ENCODE measurements around the gene ABAT. TPM values are rescaled to one million over a fixed set of nuclear protein-coding genes. Genes with fewer than 3 reads are reported as not detected.
A peak's percentile ranks its signal among the peaks of the same experiment; 100 is the strongest.
"Not testable (repeated sequence)": the region's sequence is repeated elsewhere in the genome, so short reads cannot be mapped to it uniquely, and the experiment has no call there.

Gene ABAT
- total RNA-seq, 2 donors from 2014 or later: 4.8 to 10.4 TPM

DNA sequence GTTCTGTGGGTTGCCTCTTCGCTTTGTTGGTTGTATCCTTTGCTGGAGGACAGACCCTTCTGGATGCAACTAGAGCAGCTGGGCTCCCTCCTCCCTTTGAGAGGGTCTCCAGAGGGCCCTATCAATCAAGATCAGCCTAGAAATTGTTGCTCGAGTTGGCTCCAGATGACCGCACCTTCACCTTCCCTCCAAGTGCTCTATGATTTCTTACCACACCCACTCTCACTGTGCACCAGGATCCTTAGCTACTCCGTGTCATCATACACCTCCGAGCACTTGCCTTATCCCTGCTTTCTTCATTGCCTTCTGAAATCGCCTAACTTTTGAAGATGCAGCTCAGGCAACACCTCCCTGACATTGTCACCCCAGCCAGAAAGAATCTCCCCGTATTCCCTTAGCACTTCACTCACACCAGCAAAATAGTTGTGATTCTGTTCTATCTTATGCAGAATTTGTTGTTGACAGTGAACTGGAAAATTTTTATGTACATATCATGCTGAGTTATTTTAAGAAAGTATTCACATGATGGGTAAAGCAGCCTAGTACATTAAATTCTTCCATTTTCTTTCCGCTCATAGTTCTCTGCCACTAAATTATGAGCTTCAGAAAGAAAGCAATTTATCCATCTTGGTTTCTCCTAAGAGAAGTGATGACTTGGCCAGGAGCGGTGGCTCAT is 52.9 kb downstream of the ABAT start:
- no peaks in the 10 kb centered on the region for H3K36me3 Mint-ChIP-seq (ENCODE audit: low read depth)
- H3K4me1 Mint-ChIP-seq: peaks cover 8% of the 10 kb centered on the region
- H3K27ac Mint-ChIP-seq: no peak overlapping the region
- H3K4me3 Mint-ChIP-seq: no peak overlapping the region
- no peaks in the 10 kb centered on the region for H3K9me3 Mint-ChIP-seq
- no peak for ATAC-seq (replicated peaks)
- H3K27me3 Mint-ChIP-seq: no peaks in the 10 kb centered on the region

DNA sequence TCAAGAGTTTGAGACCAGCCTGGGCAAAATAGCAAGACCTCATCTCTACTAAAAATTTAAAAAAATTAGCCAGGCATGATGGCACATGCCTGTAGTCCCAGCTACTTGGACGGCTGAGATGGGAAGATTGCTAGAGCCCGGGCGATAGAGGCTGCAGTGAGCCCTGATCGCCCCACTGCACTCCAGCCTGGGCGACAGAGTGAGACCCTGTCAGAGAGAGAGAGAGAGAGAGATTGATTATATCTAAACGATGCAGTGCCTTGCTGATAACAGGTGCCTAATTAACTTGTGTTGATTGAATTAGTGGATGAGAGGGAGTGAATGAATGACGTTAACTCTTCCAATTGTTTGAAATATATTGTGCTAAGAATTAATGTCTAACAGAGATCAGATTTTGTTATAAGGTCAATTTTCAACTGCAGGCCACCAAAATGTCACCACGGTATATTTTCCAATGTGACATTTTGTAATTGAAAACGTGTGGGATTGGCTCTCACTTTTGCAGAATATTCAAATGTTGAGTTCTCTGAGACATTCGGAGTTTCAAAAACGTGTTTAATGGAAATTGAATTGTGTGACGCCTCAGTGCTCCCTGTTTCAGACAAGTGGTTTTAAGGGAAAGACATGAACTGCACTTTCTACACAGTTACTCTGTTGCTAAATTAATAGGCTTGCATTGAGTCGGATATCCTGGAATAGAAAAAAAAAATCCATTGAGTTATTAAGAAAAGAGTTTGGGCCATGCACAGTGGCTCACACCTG is 53.6 kb downstream of the ABAT start:
- H3K4me3 Mint-ChIP-seq: no peak overlapping the region
- no peaks in the 10 kb centered on the region for H3K27me3 Mint-ChIP-seq
- H3K9me3 Mint-ChIP-seq: no peaks in the 10 kb centered on the region
- peak overlapping the region; percentile 8 for H3K27ac Mint-ChIP-seq
- peak; percentile 53 for ATAC-seq (replicated peaks)
- peaks cover 8% of the 10 kb centered on the region for H3K4me1 Mint-ChIP-seq
- H3K36me3 Mint-ChIP-seq (ENCODE audit: low read depth): no peaks in the 10 kb centered on the region

DNA sequence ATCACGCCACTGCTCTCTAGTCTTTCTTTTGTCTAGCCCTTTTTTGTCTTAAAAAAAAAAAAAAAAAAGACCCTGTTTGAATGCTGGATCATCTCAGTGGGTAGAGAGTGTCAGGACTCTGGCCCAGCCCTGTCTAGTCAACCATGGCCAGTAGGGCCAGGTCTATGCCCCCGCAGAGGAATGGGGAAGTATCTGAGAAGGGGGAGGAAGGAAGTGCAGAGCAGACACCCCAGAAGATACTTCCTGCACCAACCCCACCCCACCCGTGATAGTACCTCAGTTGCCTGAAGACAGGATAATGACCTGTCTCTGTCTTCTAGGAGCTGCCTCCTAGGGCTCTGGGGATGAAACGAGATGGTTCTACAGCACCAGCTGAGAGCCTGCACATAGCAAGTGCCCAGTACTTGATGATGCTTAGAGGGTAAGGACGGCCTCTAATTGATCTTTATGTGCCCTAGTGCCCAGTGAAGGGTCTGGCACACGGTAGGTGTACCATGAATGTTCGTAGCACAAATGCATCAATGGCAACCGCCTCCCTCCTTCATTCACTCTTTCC is 55.4 kb downstream of the ABAT start:
- H3K27me3 Mint-ChIP-seq: no peaks in the 10 kb centered on the region
- no peak for ATAC-seq (replicated peaks)
- no peak overlapping the region for H3K4me3 Mint-ChIP-seq
- H3K27ac Mint-ChIP-seq: no peak overlapping the region
- H3K9me3 Mint-ChIP-seq: no peaks in the 10 kb centered on the region
- H3K36me3 Mint-ChIP-seq (ENCODE audit: low read depth): no peaks in the 10 kb centered on the region
- peaks cover 8% of the 10 kb centered on the region for H3K4me1 Mint-ChIP-seq

DNA sequence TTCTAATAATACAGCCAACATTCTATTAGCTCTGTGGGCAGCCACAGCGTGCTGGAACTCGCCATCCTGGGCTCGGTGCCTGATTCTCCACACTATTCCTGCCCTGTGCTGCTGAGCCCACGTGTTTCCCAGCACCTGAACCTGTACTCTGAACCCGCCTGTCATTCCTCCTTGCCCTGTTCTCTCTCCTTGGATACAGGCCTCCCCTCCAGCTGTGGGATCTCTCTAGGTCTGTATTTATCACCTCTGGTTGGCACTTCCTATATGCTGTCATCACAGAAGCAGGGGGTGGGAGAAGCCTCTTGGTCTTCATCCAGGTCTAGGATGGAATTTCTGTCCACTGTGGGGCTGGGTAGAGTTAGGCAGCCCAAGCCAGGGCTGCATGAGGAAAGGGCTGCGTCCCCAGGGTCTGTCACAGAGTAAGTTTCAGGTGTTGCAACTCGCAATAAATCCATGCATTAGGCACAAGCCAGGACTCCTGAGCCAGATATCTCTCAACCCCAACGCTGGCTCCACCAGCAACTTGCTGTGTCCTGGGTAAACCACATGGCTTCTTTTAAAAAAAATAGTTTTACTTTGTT is 56.0 kb downstream of the ABAT start:
- Mint-ChIP-seq H3K4me3 (no peak overlapping the region), H3K27me3 (no peaks in the 10 kb centered on the region), H3K9me3 (no peaks in the 10 kb centered on the region), H3K36me3 (ENCODE audit: low read depth) (no peaks in the 10 kb centered on the region), H3K27ac (no peak overlapping the region), H3K4me1 (peaks cover 8% of the 10 kb centered on the region)
- ATAC-seq (replicated peaks): no peak

DNA sequence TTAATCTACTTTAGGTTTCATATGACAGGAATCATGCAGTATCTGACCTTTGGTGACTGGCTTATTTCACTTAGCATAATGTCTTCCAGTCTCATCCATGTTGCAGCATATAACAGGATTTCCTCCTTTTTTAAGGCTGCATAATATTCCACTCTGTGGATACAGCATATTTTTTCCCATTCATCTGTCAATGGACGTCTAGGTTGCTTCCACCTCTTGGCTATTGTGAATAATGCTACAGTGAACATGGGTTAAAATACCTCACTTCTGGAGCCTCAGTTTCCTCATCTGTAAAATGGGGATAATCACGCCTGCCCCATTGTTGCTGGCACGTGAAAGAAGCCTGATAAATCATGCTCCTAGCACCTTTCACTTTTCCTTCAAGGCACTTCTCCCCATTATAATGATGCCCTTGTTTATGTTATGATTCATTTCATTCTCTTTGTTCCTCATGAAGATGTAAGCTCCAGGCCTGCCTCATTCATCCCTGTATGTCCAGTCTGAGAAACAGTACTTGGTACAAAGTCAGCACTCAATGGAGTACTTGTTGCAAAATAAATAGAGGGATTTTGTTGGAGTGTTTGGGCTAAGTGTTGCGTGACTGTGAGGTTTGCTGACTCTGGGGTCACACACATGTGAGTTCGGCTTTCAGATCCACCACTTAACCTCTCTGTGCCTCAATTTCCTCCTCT is 59.6 kb downstream of the ABAT start:
- ATAC-seq (replicated peaks): no peak
- H3K4me1 Mint-ChIP-seq: no peaks in the 10 kb centered on the region
- H3K27ac Mint-ChIP-seq: no peak overlapping the region

DNA sequence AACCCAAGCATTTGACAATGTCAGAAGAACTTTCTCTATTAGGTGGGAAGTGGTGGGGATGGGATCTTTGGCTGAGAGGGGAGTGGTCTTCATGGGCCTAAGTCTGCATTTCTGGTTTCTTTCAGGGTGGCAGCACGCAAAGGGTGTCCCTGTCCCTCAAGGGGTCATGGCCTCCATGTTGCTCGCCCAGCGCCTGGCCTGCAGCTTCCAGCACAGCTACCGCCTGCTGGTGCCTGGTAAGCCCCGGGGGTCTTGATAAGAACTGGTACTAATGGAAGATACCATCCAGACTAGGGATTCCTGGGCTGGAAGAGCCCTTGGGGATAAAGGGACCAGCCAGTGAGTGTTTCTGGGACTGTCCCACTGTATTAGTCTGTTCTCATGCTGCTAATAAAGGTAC is 61.2 kb downstream of the ABAT start:
- no peak for ATAC-seq (replicated peaks)
- no peak overlapping the region for H3K27ac Mint-ChIP-seq
- H3K9me3 Mint-ChIP-seq: no peaks in the 10 kb centered on the region
- no peak overlapping the region for H3K4me3 Mint-ChIP-seq
- H3K36me3 Mint-ChIP-seq (ENCODE audit: low read depth): no peaks in the 10 kb centered on the region
- H3K4me1 Mint-ChIP-seq: no peaks in the 10 kb centered on the region
- H3K27me3 Mint-ChIP-seq: no peaks in the 10 kb centered on the region

More for the DNA sequence above, 59.6 kb downstream of the ABAT start:
- no peak overlapping the region for H3K4me3 Mint-ChIP-seq
- no peaks in the 10 kb centered on the region for H3K27me3 Mint-ChIP-seq
- H3K36me3 Mint-ChIP-seq (ENCODE audit: low read depth): no peaks in the 10 kb centered on the region
- no peaks in the 10 kb centered on the region for H3K9me3 Mint-ChIP-seq

DNA sequence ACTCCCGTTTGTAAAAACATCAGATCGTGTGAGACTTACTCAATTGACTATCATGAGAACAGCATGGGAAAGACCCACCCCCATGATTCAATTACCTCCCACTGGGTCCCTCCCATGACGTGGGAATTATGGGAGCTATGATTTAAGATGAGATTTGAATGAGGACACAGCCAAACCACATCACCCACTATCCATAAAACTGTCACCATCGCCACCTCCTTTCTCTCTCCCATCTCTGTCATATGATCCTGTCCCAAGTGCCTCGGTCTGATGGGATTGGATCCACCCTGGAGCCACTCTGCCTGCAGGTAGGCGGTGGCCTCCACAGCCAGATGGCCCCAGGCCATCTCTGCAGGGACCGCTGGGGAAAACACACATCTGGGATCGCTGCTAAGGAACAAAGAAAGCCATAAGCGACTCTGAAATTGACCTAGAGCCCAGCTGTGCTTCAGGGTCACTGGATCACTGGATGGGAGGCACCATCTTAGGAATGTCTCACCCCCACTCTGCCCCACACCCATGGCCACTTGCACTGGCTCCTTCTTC is 61.8 kb downstream of the ABAT start:
- Mint-ChIP-seq H3K4me3 (no peak overlapping the region), H3K9me3 (no peaks in the 10 kb centered on the region), H3K27me3 (no peaks in the 10 kb centered on the region), H3K27ac (no peak overlapping the region), H3K4me1 (no peaks in the 10 kb centered on the region), H3K36me3 (ENCODE audit: low read depth) (no peaks in the 10 kb centered on the region)
- no peak for ATAC-seq (replicated peaks)

DNA sequence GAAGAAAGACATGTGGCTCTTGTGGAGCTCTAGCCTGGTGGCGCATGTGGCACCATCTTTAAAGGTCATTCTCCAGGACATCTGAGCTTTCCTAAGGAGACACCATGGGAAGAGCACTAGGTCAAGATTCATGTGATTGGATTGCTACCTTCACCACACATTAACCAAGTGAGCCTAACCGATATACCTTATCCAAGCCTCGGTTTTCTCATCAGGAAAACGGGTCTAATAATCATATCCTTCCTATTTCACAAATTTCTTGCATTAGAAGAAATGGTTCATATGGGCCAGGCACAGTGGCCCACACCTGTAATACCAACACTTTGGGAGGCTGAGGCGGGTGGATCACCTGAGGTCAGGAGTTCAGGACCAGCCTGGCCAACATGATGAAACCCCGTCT is 64.7 kb downstream of the ABAT start:
- H3K27ac Mint-ChIP-seq: no peak overlapping the region
- H3K4me3 Mint-ChIP-seq: no peak overlapping the region
- no peaks in the 10 kb centered on the region for H3K9me3 Mint-ChIP-seq
- no peaks in the 10 kb centered on the region for H3K36me3 Mint-ChIP-seq (ENCODE audit: low read depth)
- no peaks in the 10 kb centered on the region for H3K27me3 Mint-ChIP-seq
- ATAC-seq (replicated peaks): no peak
- no peaks in the 10 kb centered on the region for H3K4me1 Mint-ChIP-seq

DNA sequence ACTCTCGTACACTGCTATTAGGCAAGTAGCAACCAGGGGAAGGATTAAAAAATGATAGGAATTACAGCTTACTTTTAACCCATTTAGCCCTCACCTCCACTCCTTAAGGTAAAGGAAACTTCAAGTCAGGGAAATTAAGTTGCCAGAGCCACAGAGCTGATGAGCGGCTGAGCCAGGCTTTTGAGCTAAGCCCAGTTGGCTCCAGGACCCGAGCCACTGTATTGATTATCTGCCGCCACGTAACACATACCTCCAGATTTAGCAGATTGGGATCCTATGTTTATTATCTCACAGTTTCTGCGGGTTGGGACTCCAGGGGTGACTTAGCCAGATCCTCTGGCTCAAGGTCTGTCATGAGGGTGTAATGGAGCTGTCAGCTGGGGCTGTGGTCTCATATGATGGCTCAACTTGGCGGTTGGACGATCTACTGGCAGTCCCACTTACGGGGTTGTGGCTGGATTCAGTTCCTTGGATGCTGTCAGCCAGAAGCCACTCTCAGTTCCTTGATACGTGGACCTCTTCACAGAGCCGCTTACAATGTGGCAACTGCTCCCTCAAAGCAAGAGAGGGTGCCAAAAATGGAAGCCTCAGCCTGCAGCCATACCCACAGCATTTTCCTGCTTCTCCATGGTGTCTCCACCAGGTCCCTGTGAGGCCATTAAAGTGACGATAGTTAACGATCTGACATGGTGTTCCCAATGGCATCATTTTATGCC is 65.7 kb downstream of the ABAT start:
- no peak overlapping the region for H3K27ac Mint-ChIP-seq
- ATAC-seq (replicated peaks): no peak
- H3K36me3 Mint-ChIP-seq (ENCODE audit: low read depth): no peaks in the 10 kb centered on the region

DNA sequence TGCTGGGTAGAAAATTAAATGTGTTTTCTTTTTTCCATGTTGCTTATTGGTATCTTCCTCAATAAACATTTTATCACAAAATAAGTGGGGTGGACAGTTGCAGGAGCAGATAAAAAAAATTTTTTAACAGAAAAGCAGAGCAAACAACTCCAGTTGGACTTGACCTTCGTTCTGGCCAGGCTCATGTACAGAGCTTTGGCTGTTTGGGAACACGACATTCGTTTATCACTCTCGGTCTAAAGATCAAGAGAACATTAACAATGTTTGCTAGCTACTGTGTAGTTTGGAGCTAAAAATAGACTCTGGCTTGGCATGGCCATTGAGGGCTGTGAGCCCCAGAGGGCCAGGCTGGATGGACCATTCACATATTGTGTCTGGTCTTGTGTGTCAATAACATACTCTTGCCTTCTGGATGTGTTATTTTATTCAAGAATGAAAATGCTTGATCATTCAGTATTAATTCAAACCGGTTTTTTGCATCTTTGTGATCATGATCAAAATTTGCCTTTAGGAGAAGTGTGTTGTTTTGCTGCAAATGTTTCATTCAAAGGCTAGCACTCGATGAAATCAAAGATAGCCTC is 66.4 kb downstream of the ABAT start:
- no peak for ATAC-seq (replicated peaks)
- no peak overlapping the region for H3K4me3 Mint-ChIP-seq
- H3K9me3 Mint-ChIP-seq: no peaks in the 10 kb centered on the region
- H3K36me3 Mint-ChIP-seq (ENCODE audit: low read depth): peaks cover 2% of the 10 kb centered on the region
- H3K4me1 Mint-ChIP-seq: no peaks in the 10 kb centered on the region
- no peak overlapping the region for H3K27ac Mint-ChIP-seq
- no peaks in the 10 kb centered on the region for H3K27me3 Mint-ChIP-seq

More for the DNA sequence above, 65.7 kb downstream of the ABAT start:
- Mint-ChIP-seq H3K4me3 (no peak overlapping the region), H3K9me3 (no peaks in the 10 kb centered on the region), H3K4me1 (no peaks in the 10 kb centered on the region), H3K27me3 (no peaks in the 10 kb centered on the region)

DNA sequence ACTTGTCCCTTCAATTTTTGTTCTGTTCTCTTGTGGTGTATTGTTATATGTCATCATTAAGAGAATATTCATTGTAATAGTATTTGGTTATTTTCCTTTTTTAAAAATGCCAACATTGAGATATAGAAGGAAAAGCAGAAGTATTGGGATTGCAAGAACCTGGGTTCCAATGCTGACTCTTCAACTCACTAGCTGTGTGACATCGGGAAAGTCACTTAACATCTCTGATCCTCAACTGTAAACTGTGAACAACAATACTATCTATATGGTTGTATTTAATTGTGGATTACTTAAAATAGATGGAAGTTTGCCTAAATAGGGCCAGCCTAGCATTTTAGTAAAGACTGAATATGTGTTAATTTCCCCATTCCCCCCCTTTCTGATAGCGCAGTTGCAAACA is 67.2 kb downstream of the ABAT start:
- peaks cover 9% of the 10 kb centered on the region for H3K36me3 Mint-ChIP-seq (ENCODE audit: low read depth)
- H3K27me3 Mint-ChIP-seq: no peaks in the 10 kb centered on the region
- no peaks in the 10 kb centered on the region for H3K9me3 Mint-ChIP-seq
- no peak overlapping the region for H3K27ac Mint-ChIP-seq
- no peaks in the 10 kb centered on the region for H3K4me1 Mint-ChIP-seq
- ATAC-seq (replicated peaks): no peak
- H3K4me3 Mint-ChIP-seq: no peak overlapping the region

DNA sequence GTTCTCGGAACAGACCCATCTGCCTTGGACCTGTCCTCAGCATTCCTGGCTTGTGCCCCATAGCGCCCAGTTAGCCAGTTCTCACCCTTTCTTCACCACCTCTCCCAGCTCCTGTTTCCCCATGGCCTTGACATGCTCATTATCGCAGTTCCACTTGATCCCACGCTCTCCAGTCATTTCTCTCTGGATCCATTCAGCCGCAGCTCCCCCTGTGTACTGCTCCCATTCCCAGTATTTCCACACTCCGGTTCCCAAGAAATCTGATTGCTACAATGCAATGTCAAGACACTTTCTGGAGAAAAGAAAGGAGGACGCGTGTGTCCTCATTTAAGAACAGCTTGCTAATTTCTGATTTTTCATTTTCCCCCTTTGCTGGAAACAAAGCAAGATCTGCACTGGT is 67.7 kb downstream of the ABAT start:
- peaks cover 9% of the 10 kb centered on the region for H3K36me3 Mint-ChIP-seq (ENCODE audit: low read depth)
- no peak overlapping the region for H3K4me3 Mint-ChIP-seq
- H3K27ac Mint-ChIP-seq: no peak overlapping the region
- no peaks in the 10 kb centered on the region for H3K9me3 Mint-ChIP-seq
- H3K4me1 Mint-ChIP-seq: no peaks in the 10 kb centered on the region
- H3K27me3 Mint-ChIP-seq: no peaks in the 10 kb centered on the region
- ATAC-seq (replicated peaks): no peak

DNA sequence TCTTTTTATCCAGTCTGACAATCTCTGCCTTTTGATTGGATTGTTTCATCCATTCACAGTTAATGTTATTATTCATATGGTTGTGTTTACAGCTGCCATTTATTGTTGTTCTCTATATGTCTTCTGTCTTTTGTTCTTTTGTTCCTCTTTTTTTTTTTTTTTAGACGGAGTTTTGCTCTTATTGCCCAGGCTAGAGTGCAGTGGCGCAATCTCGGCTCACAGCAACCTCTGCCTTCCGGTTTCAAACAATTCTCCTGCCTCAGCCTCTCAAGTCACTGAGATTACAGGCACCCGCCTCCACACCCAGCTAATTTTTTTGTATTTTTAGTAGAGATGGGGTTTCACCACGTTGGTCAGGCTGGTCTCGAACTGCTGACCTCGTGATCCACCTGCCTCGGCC is 74.5 kb downstream of the ABAT start:
- ATAC-seq (replicated peaks); H3K9me3 Mint-ChIP-seq; H3K4me1 Mint-ChIP-seq; H3K27ac Mint-ChIP-seq; H3K27me3 Mint-ChIP-seq; H3K4me3 Mint-ChIP-seq: not testable (repeated sequence)
- peaks cover 26% of the 10 kb centered on the region for H3K36me3 Mint-ChIP-seq (ENCODE audit: low read depth)

Measured in activated T-helper 17 cell treated with anti-CD3 and anti-CD28 coated beads, Interleukin-2, amount 50 U/mL, for 72 hours (primary cell).